Measurements from ENCODE around the gene SYTL3.
"Not testable (repeated sequence)": the region's sequence is repeated elsewhere in the genome, so short reads cannot be mapped to it uniquely, and the experiment has no call there.

SYTL3 gene

DNA sequence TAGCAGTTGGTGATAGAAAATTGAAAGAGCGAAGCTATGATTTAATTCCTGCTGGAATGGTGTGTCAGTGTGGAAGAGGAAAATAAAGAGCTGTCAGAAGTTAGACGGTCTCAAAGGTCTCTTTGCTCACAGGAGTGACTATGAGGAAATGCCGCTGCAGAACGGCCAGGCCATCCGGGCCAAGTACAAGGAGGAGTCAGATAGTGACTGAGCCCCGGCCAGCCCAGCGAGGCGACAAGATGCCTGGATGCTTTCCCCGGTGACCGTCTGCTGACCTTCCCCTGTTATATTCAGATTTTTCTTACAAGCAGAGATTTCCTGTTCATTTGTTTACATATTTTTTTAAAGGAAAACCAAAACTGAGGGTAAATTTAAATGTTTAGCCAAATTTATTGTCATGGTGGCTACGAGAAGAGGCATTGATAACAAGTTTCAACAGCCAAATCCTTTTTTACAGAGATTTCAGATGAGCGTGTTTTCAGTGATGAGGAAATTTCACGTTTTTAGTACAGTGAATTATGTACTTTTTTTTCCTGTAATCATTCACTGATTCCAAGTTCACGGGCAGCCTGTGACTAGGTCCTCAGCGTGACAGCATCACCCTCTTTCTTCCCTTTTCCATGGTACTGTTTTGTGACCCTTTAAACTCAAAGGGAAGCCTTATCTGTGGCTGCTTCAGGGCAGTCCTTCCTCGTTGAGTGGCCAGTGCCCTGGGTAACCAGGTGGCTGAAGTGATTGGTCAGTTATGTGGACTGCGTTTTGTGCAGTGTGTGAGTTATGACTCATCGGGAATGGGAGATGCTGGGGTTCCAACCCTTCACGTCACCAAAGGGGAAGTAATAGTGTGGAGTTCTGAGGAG is 17.9 kb upstream of the SYTL3 start:
- Histone ChIP-seq H3K4me3 (ENCODE audit: low read length) (no peak overlapping the region), H3K4me1 (ENCODE audit: control insufficient read depth, low read length) (no peaks in the 10 kb centered on the region), H3K27ac (ENCODE audit: low read depth, low read length) (no peak overlapping the region), H3K36me3 (ENCODE audit: control insufficient read depth, low read length) (peaks cover 37% of the 10 kb centered on the region), H3K79me2 (ENCODE audit: control insufficient read depth, low read length) (no peaks in the 10 kb centered on the region), H3K4me2 (ENCODE audit: low read length) (no peak overlapping the region), H3F3A (ENCODE audit: control insufficient read depth, insufficient read depth) (0 out of 2 replicates have a peak, but pooled peaks cover 4% of the 10 kb centered on the region), H3K27me3 (ENCODE audit: control insufficient read depth, low read length) (no peaks in the 10 kb centered on the region), H4K20me1 (ENCODE audit: control insufficient read depth, insufficient read depth, low read depth, low read length) (no peaks in the 10 kb centered on the region), H3K9me2 (replicated peaks; ENCODE audit: control insufficient read depth, low read length) (no peaks in the 10 kb centered on the region), H3K9me3 (ENCODE audit: control insufficient read depth, insufficient read depth, low read length) (no peaks in the 10 kb centered on the region)
- no peak for TF ChIP-seq EZH2phosphoT487 (IDR thresholded peaks at IDR 0.05; ENCODE audit: borderline replicate concordance, low read length)
- TF ChIP-seq, protein P1, sequence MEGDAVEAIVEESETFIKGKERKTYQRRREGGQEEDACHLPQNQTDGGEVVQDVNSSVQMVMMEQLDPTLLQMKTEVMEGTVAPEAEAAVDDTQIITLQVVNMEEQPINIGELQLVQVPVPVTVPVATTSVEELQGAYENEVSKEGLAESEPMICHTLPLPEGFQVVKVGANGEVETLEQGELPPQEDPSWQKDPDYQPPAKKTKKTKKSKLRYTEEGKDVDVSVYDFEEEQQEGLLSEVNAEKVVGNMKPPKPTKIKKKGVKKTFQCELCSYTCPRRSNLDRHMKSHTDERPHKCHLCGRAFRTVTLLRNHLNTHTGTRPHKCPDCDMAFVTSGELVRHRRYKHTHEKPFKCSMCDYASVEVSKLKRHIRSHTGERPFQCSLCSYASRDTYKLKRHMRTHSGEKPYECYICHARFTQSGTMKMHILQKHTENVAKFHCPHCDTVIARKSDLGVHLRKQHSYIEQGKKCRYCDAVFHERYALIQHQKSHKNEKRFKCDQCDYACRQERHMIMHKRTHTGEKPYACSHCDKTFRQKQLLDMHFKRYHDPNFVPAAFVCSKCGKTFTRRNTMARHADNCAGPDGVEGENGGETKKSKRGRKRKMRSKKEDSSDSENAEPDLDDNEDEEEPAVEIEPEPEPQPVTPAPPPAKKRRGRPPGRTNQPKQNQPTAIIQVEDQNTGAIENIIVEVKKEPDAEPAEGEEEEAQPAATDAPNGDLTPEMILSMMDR (IDR thresholded peaks at IDR 0.05; ENCODE audit: low read depth, low read length, poor library complexity, severe bottlenecking): no peak

GRCh38 chr6:158632538-158633119 is 17.2 kb upstream of the SYTL3 start:
- not testable (repeated sequence) for H3K27ac ChIP-seq (ENCODE audit: low read depth, low read length)

GRCh38 chr6:158633127-158633526 is 16.7 kb upstream of the SYTL3 start:
- no peaks in the 10 kb centered on the region for H3K4me1 ChIP-seq (ENCODE audit: control insufficient read depth, low read length)
- H3F3A ChIP-seq (ENCODE audit: control insufficient read depth, insufficient read depth): peaks cover 7% of the 10 kb centered on the region; the same call in 1 of the 2 replicates
- no peaks in the 10 kb centered on the region for H3K9me2 ChIP-seq (replicated peaks; ENCODE audit: control insufficient read depth, low read length)
- no peak overlapping the region for H3K27ac ChIP-seq (ENCODE audit: low read depth, low read length)
- H4K20me1 ChIP-seq (ENCODE audit: control insufficient read depth, insufficient read depth, low read depth, low read length): no peaks in the 10 kb centered on the region
- H3K27me3 ChIP-seq (ENCODE audit: control insufficient read depth, low read length): no peaks in the 10 kb centered on the region
- H3K79me2 ChIP-seq (ENCODE audit: control insufficient read depth, low read length): no peaks in the 10 kb centered on the region
- no peak overlapping the region for H3K4me3 ChIP-seq (ENCODE audit: low read length)
- H3K9me3 ChIP-seq (ENCODE audit: control insufficient read depth, insufficient read depth, low read length): no peaks in the 10 kb centered on the region
- no peak overlapping the region for H3K4me2 ChIP-seq (ENCODE audit: low read length)
- H3K36me3 ChIP-seq (ENCODE audit: control insufficient read depth, low read length): peaks cover 45% of the 10 kb centered on the region
- no peak for TF ChIP-seq EZH2phosphoT487 (IDR thresholded peaks at IDR 0.05; ENCODE audit: borderline replicate concordance, low read length)
- TF ChIP-seq, protein P1 (IDR thresholded peaks at IDR 0.05; ENCODE audit: low read depth, low read length, poor library complexity, severe bottlenecking): no peak

More at GRCh38 chr6:158632538-158633119, 17.2 kb upstream of the SYTL3 start:
- H3K4me1 ChIP-seq (ENCODE audit: control insufficient read depth, low read length); H4K20me1 ChIP-seq (ENCODE audit: control insufficient read depth, insufficient read depth, low read depth, low read length); H3F3A ChIP-seq (ENCODE audit: control insufficient read depth, insufficient read depth); H3K9me3 ChIP-seq (ENCODE audit: control insufficient read depth, insufficient read depth, low read length); H3K4me3 ChIP-seq (ENCODE audit: low read length); H3K27me3 ChIP-seq (ENCODE audit: control insufficient read depth, low read length); H3K79me2 ChIP-seq (ENCODE audit: control insufficient read depth, low read length); H3K4me2 ChIP-seq (ENCODE audit: low read length); H3K9me2 ChIP-seq (replicated peaks; ENCODE audit: control insufficient read depth, low read length): not testable (repeated sequence)
- H3K36me3 ChIP-seq (ENCODE audit: control insufficient read depth, low read length): peaks cover 44% of the 10 kb centered on the region

Measured in DOHH2 (cell line).